GM12878 (cell line): ENCODE data around the gene NF1. TPM values are rescaled to one million over a fixed set of nuclear protein-coding genes. Genes with fewer than 3 reads are reported as not detected.

Experiments used
- ATAC-seq: fragments of 200-7000 bp; cut with Tn5 transposase; 3 replicates; pipeline ENCODE4 v1.9.1; 2020; ENCODE audit warnings: mild to moderate bottlenecking, moderate library complexity
- BruUV-seq: library from RNA; stranded (reverse); fragments of 400-500 nt; replicated peaks from 2 replicates; lab custom pipeline; 2021; lab: Mats Ljungman, UMichigan
- CTCF ChIA-PET: fragments of 300-600 bp; sonication (Branson Sonifier 250); formaldehyde crosslinking; extraction: SDS; loops from one replicate; lab custom pipeline; 2021; ENCODE audit warnings: inconsistent platforms; lab: Yijun Ruan, JAX
- POLR2A ChIA-PET: fragments of 350-600 bp; formaldehyde crosslinking; extraction: SDS; loops from one replicate; lab custom pipeline; 2021; ENCODE audit warnings: inconsistent platforms; lab: Charles Lee
- RAD21 ChIA-PET: fragments of 300-600 bp; sonication (Branson Sonifier 250); formaldehyde crosslinking; loops from one replicate; lab custom pipeline; 2023; ENCODE audit warnings: antibody characterized with exemption; ENCODE audit not compliant: unreplicated experiment; lab: Charles Lee
- SMC1A ChIA-PET: fragments of 300-600 bp; sonication (Branson Sonifier 250); formaldehyde crosslinking; loops from one replicate; lab custom pipeline; 2023; ENCODE audit not compliant: unreplicated experiment, uncharacterized antibody; lab: Charles Lee
- DNase-seq: peaks from one replicate; pipeline ENCODE4 v3.0.0-alpha.2; 2011; ENCODE audit warnings: low read depth, low spot score
- FAIRE-seq: peaks from 3 replicates; lab custom pipeline; 2011; peaks lifted over from hg19 to GRCh38; lab: Jason Lieb, UNC
- H2AFZ ChIP-seq: 2 replicates; pipeline ENCODE4 v1.6.0; 2011; ENCODE audit warnings: low read depth, low read length, control low read depth; ENCODE audit not compliant: control insufficient read depth
- H3K27ac ChIP-seq: 2 replicates; pipeline ENCODE4 v1.5.1; 2011; ENCODE audit warnings: control low read depth; ENCODE audit not compliant: control insufficient read depth, insufficient read depth
- H3K27me3 ChIP-seq, 2 experiments: replicated peaks in 1 of 2; 2 replicates each; pipeline versions ENCODE4 v1.6.0 to v1.6.1; 2011; ENCODE audit warnings: low read length in 1 of 2; ENCODE audit not compliant: control insufficient read depth in 2 of 2, insufficient read depth in 2 of 2
- H3K36me3 ChIP-seq, 2 experiments: 2 replicates each; pipeline ENCODE4 v1.5.1; 2011; ENCODE audit warnings: low read length in 1 of 2; ENCODE audit not compliant: control insufficient read depth in 2 of 2, insufficient read depth in 2 of 2
- H3K4me1 ChIP-seq: 2 replicates; pipeline ENCODE4 v1.6.1; 2011; ENCODE audit warnings: mild to moderate bottlenecking, low read length, moderate library complexity, mixed read lengths; ENCODE audit not compliant: control insufficient read depth, insufficient read depth
- H3K4me2 ChIP-seq: 2 replicates; pipeline ENCODE4 v1.6.0; 2011; ENCODE audit warnings: control low read depth; ENCODE audit not compliant: control insufficient read depth, insufficient read depth
- H3K4me3 ChIP-seq: fragments of 200-600 bp; sonication (generic); 2 replicates; pipeline ENCODE4 v1.5.1; 2016
- H3K79me2 ChIP-seq: 2 replicates; pipeline ENCODE4 v1.6.0; 2011; ENCODE audit warnings: low read length; ENCODE audit not compliant: control insufficient read depth, insufficient read depth
- H3K9ac ChIP-seq: 2 replicates; pipeline ENCODE4 v1.8.0; 2011; ENCODE audit warnings: low read length, control low read depth, mixed read lengths; ENCODE audit not compliant: control insufficient read depth, insufficient read depth
- H3K9me3 ChIP-seq: replicated peaks from 3 replicates; pipeline ENCODE4 v1.5.1; 2011; ENCODE audit warnings: mild to moderate bottlenecking, low read length; ENCODE audit not compliant: control insufficient read depth, insufficient read depth
- H4K20me1 ChIP-seq: 2 replicates; pipeline ENCODE4 v1.6.0; 2011; ENCODE audit not compliant: control insufficient read depth, insufficient read depth
- CBFB ChIP-seq: IDR thresholded peaks from 2 replicates; pipeline ENCODE4 v1.6.1; 2016; ENCODE audit warnings: antibody characterized with exemption, low read depth
- NFYB ChIP-seq: IDR thresholded peaks from 2 replicates; pipeline ENCODE4 v1.6.1; 2011; ENCODE audit warnings: low read depth, mild to moderate bottlenecking, low read length, improper control_type of control experiment, moderate library complexity; ENCODE audit not compliant: insufficient read depth
- SPI1 ChIP-seq: IDR thresholded peaks from 2 replicates; pipeline ENCODE4 v1.6.1; 2011; ENCODE audit warnings: low read depth, mild to moderate bottlenecking, low read length, moderate library complexity, borderline replicate concordance; ENCODE audit not compliant: insufficient read depth
- ZBTB11 ChIP-seq: fragments of 450-650 bp; formaldehyde crosslinking; IDR thresholded peaks from 2 replicates; pipeline ENCODE4 v1.5.0; 2022; ENCODE audit warnings: mild to moderate bottlenecking, missing genetic modification characterization
- WGBS: methylation state at CpG from one replicate; pipeline ENCODE4 v1.1.6; 2016; ENCODE audit warnings: low lambda C conversion rate; ENCODE audit not compliant: insufficient replicate concordance, insufficient coverage; ENCODE audit errors: missing lambda C conversion rate; 5-methylcytosine and 5-hydroxymethylcytosine counted together
- in situ Hi-C: fragments of 300-500 bp; cut with MboI; formaldehyde crosslinking; loops from 9 replicates; pipeline ENCODE4 v1.14.3; 2018; ENCODE audit warnings: mixed read lengths
- intact Hi-C: fragments of 100-400 bp; cut with micrococcal nuclease; formaldehyde crosslinking; loops from one replicate; pipeline ENCODE4 v1.14.2; 2022; ENCODE audit not compliant: unreplicated experiment
- polyA plus RNA-seq, 11 experiments: library from polyadenylated mRNA; depleted of rRNA in 4 of 11; unstranded in 6 of 11; stranded (reverse) in 5 of 11; fragments of >200 nt; fragmentation: Nextera tagmentation in 4 of 11; fragmentation: Illumina TruSeq in 1 of 11; extraction: Ambion mirVana in 4 of 11; extraction: Trizol in 1 of 11; gene quantifications; 1 replicate in 1 of 11; 2 replicates in 10 of 11; pipeline versions ENCODE4 v1.2.1 to v1.2.3, GENCODE V29; 2011 to 2016; ENCODE audit warnings: inconsistent platforms in 2 of 11, missing spikeins in 2 of 11, low read depth in 1 of 11
- total RNA-seq, 4 experiments: library from RNA; depleted of rRNA in 3 of 4; stranded (reverse); fragments of >200 nt in 3 of 4; fragmentation: Illumina TruSeq in 1 of 4; extraction: Trizol in 1 of 4; gene quantifications; 2 replicates each; pipeline versions ENCODE4 v1.2.1 to v1.2.3, GENCODE V29; 2013 to 2021

Gene NF1
- total and polyA plus RNA-seq, 10 of the 15 experiments (the other 5 are each of a cell fraction or from before 2014, with no cell fraction given), result 2.5 to 31.8 (median 16.6) TPM

- ATAC-seq (no peak), DNase-seq (no peak), FAIRE-seq (no peak)
- in situ Hi-C loops (no loop called here), intact Hi-C loops (loop anchor here (10.0 kb wide), 1 partner anchor 169 kb away; the partner anchor contains the start of gene TEFM)
- 23% methylated on average over 4 of the region's 4 CpGs for WGBS
- no peak overlapping the region for H3K4me3 ChIP-seq
- H4K20me1 ChIP-seq, result no peaks in the 10 kb centered on the region
- H2AFZ ChIP-seq, result no peak overlapping the region
- TF ChIP-seq NFYB, result no peak
- no peaks in the 10 kb centered on the region for H3K9me3 ChIP-seq
- ChIA-PET POLR2A (no interaction called here), SMC1A (no interaction called here), CTCF (interaction anchor here (1.5 kb wide), 1 partner anchor 143 kb away, joined by 3 read pairs; no protein-coding TSS in a partner anchor), RAD21 (no interaction called here)
- H3K27me3 ChIP-seq, result no peaks in the 10 kb centered on the region
- no peaks in the 10 kb centered on the region for H3K36me3 ChIP-seq
- no peaks in the 10 kb centered on the region for H3K4me1 ChIP-seq
- no peaks in the 10 kb centered on the region for H3K79me2 ChIP-seq
- no peak overlapping the region for H3K9ac ChIP-seq
- H3K27ac ChIP-seq, result no peak overlapping the region
- H3K4me2 ChIP-seq, result no peak overlapping the region
- no TSS peak for BruUV-seq
Observed at GRCh38 chr17:31073411-31073810, 21.4 kb upstream of the NF1 start.

- Histone ChIP-seq H2AFZ (no peak overlapping the region), H3K4me1 (no peaks in the 10 kb centered on the region), H3K36me3 (no peaks in the 10 kb centered on the region), H4K20me1 (no peaks in the 10 kb centered on the region), H3K79me2 (no peaks in the 10 kb centered on the region), H3K27me3 (no peaks in the 10 kb centered on the region), H3K4me3 (no peak overlapping the region), H3K9ac (no peak overlapping the region), H3K27ac (no peak overlapping the region), H3K4me2 (no peak overlapping the region), H3K9me3 (no peaks in the 10 kb centered on the region)
- no TSS peak for BruUV-seq
- DNase-seq (no peak), FAIRE-seq (no peak), ATAC-seq (no peak)
- in situ Hi-C loops (no loop called here), intact Hi-C loops (loop anchor here (10.0 kb wide), 1 partner anchor 170 kb away; the partner anchor contains the start of gene TEFM)
- RAD21 ChIA-PET, result no interaction called here
- CTCF ChIA-PET, result interaction anchor here (0.6 to 0.7 kb wide), 2 partner anchors 142 to 145 kb away, joined by 3 read pairs; no protein-coding TSS in a partner anchor
- 72% methylated on average over 4 of the region's 4 CpGs for WGBS
- POLR2A ChIA-PET, result no interaction called here
- no peak for TF ChIP-seq SPI1
- no peak for TF ChIP-seq ZBTB11 (CRISPR knock-in tag)
- TF ChIP-seq CBFB, result no peak
- SMC1A ChIA-PET, result no interaction called here
Observed at GRCh38 chr17:31074772-31075555, 19.8 kb upstream of the NF1 start.
